HepG2 (cell line): ENCODE data around the gene HMGCLL1. TPM values are rescaled to one million over a fixed set of nuclear protein-coding genes. Genes with fewer than 3 reads are reported as not detected.

ENCODE experiments used
- ATAC-seq: fragments of 200-7000 bp; cut with Tn5 transposase; 3 replicates; pipeline ENCODE4 v1.9.1; 2020; ENCODE audit warnings: mild to moderate bottlenecking, moderate library complexity
- BruUV-seq: library from RNA; stranded (reverse); fragments of 400-500 nt; replicated peaks from 2 replicates; lab custom pipeline; 2021; lab: Mats Ljungman, UMichigan
- CTCF ChIA-PET: fragments of 300-600 bp; formaldehyde crosslinking; extraction: SDS; loops from one replicate; lab custom pipeline; 2021; ENCODE audit warnings: low total read pairs, inconsistent platforms, low intra/inter-chr PET ratio; lab: Yijun Ruan, JAX
- POLR2A ChIA-PET: fragments of 350-600 bp; sonication (Branson Sonifier 250); formaldehyde crosslinking; loops from one replicate; lab custom pipeline; 2020; ENCODE audit warnings: antibody characterized with exemption, inconsistent platforms; lab: Yijun Ruan, JAX
- DNase-seq: peaks from one replicate; pipeline ENCODE4 v3.0.0-alpha.2; 2015; ENCODE audit warnings: low spot score
- FAIRE-seq: peaks from 3 replicates; lab custom pipeline; 2011; peaks lifted over from hg19 to GRCh38; lab: Jason Lieb, UNC
- H2AFZ ChIP-seq: one replicate; pipeline ENCODE4 v1.6.1; 2011; ENCODE audit warnings: low read length, inconsistent platforms
- H3K27ac ChIP-seq: fragments of 300-600 bp; 3 replicates; pipeline ENCODE4 v1.8.0; 2011; ENCODE audit warnings: mixed run types, mild to moderate bottlenecking, mixed read lengths, low read length, inconsistent platforms; ENCODE audit not compliant: insufficient read depth; ENCODE audit errors: extremely low read length
- H3K27me3 ChIP-seq, 2 experiments: fragments of 200-600 bp in 1 of 2; 2 replicates in 1 of 2; 3 replicates in 1 of 2; pipeline versions ENCODE4 v1.6.0 to v1.8.0; 2011; ENCODE audit warnings: low read length in 2 of 2, mild to moderate bottlenecking in 2 of 2, moderate library complexity in 2 of 2, inconsistent platforms in 1 of 2; ENCODE audit not compliant: insufficient read depth in 2 of 2, control insufficient read depth in 1 of 2
- H3K36me3 ChIP-seq, 2 experiments: fragments of 200-600 bp in 1 of 2; replicated peaks in 1 of 2; 2 replicates in 1 of 2; 3 replicates in 1 of 2; pipeline versions ENCODE4 v1.5.1 to v1.8.0; 2011; ENCODE audit warnings: low read length in 2 of 2, inconsistent platforms in 1 of 2; ENCODE audit not compliant: insufficient read depth in 2 of 2, control insufficient read depth in 1 of 2
- H3K4me1 ChIP-seq: 2 replicates; pipeline ENCODE4 v1.5.1; 2012; ENCODE audit warnings: low read length, inconsistent platforms; ENCODE audit not compliant: insufficient read depth
- H3K4me2 ChIP-seq: 2 replicates; pipeline ENCODE4 v1.6.0; 2011; ENCODE audit warnings: low read depth, low read length, inconsistent platforms
- H3K4me3 ChIP-seq, 3 experiments: fragments of 200-600 bp in 1 of 3; sonication (generic), shearing (Covaris generic) in 1 of 3; replicated peaks in 1 of 3; 2 replicates each; pipeline ENCODE4 v1.5.1; 2011 to 2016; ENCODE audit warnings: low read length in 3 of 3, inconsistent platforms in 2 of 3, low read depth in 2 of 3, mild to moderate bottlenecking in 2 of 3, control low read depth in 1 of 3, mixed read lengths in 1 of 3; ENCODE audit not compliant: insufficient read depth in 1 of 3
- H3K79me2 ChIP-seq: one replicate; pipeline ENCODE4 v1.6.1; 2011; ENCODE audit warnings: low read length, inconsistent platforms; ENCODE audit not compliant: insufficient read depth
- H3K9ac ChIP-seq: 2 replicates; pipeline ENCODE4 v1.6.0; 2011; ENCODE audit warnings: mild to moderate bottlenecking, low read depth, low read length, inconsistent platforms; ENCODE audit not compliant: insufficient read depth
- H3K9me3 ChIP-seq: 2 replicates; pipeline ENCODE4 v1.5.1; 2012; ENCODE audit warnings: mild to moderate bottlenecking, low read length
- H4K20me1 ChIP-seq: 2 replicates; pipeline ENCODE4 v1.6.0; 2011; ENCODE audit warnings: inconsistent platforms, mild to moderate bottlenecking, low read length, moderate library complexity; ENCODE audit not compliant: insufficient read depth
- CEBPG ChIP-seq: IDR thresholded peaks from 2 replicates; pipeline ENCODE4 v1.6.1; 2016
- DMAP1 ChIP-seq: IDR thresholded peaks from 2 replicates; pipeline ENCODE4 v1.6.1; 2016
- HDAC6 ChIP-seq: fragments of 200-600 bp; sonication (generic); IDR thresholded peaks from 2 replicates; pipeline ENCODE4 v1.7.0; 2017; ENCODE audit warnings: mild to moderate bottlenecking, antibody characterized with exemption, low read length, low read depth
- LCORL ChIP-seq, 2 experiments: fragments of 450-650 bp in 1 of 2; sonication (generic) in 1 of 2; formaldehyde crosslinking in 1 of 2; IDR thresholded peaks; 2 replicates each; pipeline versions ENCODE4 v1.5.0 to v1.6.1; 2017 to 2020; ENCODE audit warnings: antibody characterized with exemption in 1 of 2, missing genetic modification reagents in 1 of 2
- NFRKB ChIP-seq: fragments of 450-650 bp; IDR thresholded peaks from 2 replicates; pipeline ENCODE4 v1.6.1; 2017
- PRPF4 ChIP-seq: fragments of 200-400 bp; formaldehyde crosslinking; IDR thresholded peaks from 2 replicates; pipeline ENCODE4 v1.6.1; 2016; ENCODE audit warnings: low read length, low read depth; ENCODE audit not compliant: poor library complexity, severe bottlenecking
- YEATS4 ChIP-seq: sonication (generic); formaldehyde crosslinking; IDR thresholded peaks from 2 replicates; pipeline ENCODE4 v1.4.0; 2020; ENCODE audit warnings: missing genetic modification reagents, borderline replicate concordance
- ZFP90 ChIP-seq: sonication (generic); formaldehyde crosslinking; IDR thresholded peaks from 2 replicates; pipeline ENCODE4 v1.8.0; 2022; ENCODE audit warnings: missing genetic modification reagents, mild to moderate bottlenecking, inconsistent platforms, borderline replicate concordance
- ZNF367 ChIP-seq: sonication (generic); formaldehyde crosslinking; IDR thresholded peaks from 2 replicates; pipeline ENCODE4 v1.4.0; 2020; ENCODE audit warnings: missing genetic modification reagents, borderline replicate concordance
- ZNF569 ChIP-seq: sonication (generic); formaldehyde crosslinking; IDR thresholded peaks from 2 replicates; pipeline ENCODE4 v1.5.0; 2020; ENCODE audit warnings: mild to moderate bottlenecking, missing genetic modification reagents, moderate library complexity, borderline replicate concordance
- in situ Hi-C: cut with HindIII; loops from 2 replicates; pipeline ENCODE4 v1.10.0; 2017; ENCODE audit warnings: low pct_unique_long_range_greater_than_20kb; ENCODE audit not compliant: extremely low pct_ligation_motif_present
- intact Hi-C: fragments of 100-400 bp; cut with micrococcal nuclease; formaldehyde crosslinking; loops from one replicate; pipeline ENCODE4 v1.10.0; 2022; ENCODE audit not compliant: unreplicated experiment
- polyA plus RNA-seq, 8 experiments: library from polyadenylated mRNA; depleted of rRNA in 3 of 8; stranded (reverse) in 7 of 8; unstranded in 1 of 8; fragments of >200 nt; fragmentation: Illumina TruSeq in 4 of 8; extraction: Trizol in 4 of 8; gene quantifications; 2 replicates each; pipeline versions ENCODE4 v1.2.1 to v1.2.3, GENCODE V29; 2011 to 2016; ENCODE audit warnings: low read depth in 4 of 8, missing spikeins in 1 of 8, mixed read lengths in 1 of 8; ENCODE audit not compliant: insufficient read depth in 1 of 8
- total RNA-seq, 5 experiments: library from RNA; depleted of rRNA; stranded (reverse); fragments of >200 nt; fragmentation: Illumina TruSeq; extraction: Trizol; gene quantifications; 2 replicates each; pipeline ENCODE4 v1.2.3, GENCODE V29; 2016; ENCODE audit warnings: low read depth in 1 of 5
- TF ChIP-seq, protein P1 (sequence below): sonication (generic); formaldehyde crosslinking; IDR thresholded peaks from 2 replicates; pipeline ENCODE4 v1.8.1; 2023; ENCODE audit warnings: mild to moderate bottlenecking, missing genetic modification reagents
- TF ChIP-seq, protein P2 (sequence below): IDR thresholded peaks from 2 replicates; pipeline ENCODE4 v1.6.1; 2016; ENCODE audit warnings: missing biosample characterization, missing genetic modification reagents, low read depth
- TF ChIP-seq, protein P3 (sequence below): conservative IDR thresholded peaks from 2 replicates; pipeline ENCODE4 v1.6.1; 2018; ENCODE audit warnings: missing genetic modification reagents

The HMGCLL1 gene
- total and polyA plus RNA-seq, 2 of the 13 experiments (the other 11 are each of a cell fraction or from before 2014, with no cell fraction given): not detected

DNA sequence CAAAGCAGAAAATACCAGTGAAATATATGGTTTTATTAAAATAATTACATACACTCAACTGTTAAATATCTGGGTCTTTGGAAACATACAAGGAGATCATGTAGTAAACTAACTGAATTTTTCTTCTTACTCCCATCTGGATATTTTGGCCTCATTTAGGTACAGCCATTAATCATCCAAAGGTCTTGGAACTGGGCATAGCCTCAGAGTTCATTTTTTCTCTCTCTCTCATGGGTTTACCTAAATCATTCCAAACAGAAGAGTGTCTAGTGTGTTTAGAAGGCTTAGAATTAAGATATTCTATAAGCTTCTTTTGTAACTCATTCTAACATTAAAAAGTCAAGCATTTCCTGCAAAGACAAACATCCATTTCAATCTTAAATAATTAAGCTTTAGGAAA, 79.4 kb downstream of the HMGCLL1 start:
- Histone ChIP-seq H3K79me2 (no peaks in the 10 kb centered on the region), H3K9ac (no peak overlapping the region), H3K27me3 (no peaks in the 10 kb centered on the region), H3K27ac (no peak overlapping the region), H3K4me2 (no peak overlapping the region), H3K4me1 (no peaks in the 10 kb centered on the region), H4K20me1 (no peaks in the 10 kb centered on the region), H3K9me3 (no peaks in the 10 kb centered on the region), H2AFZ (no peak overlapping the region)
- in situ Hi-C loops: no loop called here
- intact Hi-C loops: no loop called here
- POLR2A ChIA-PET: no interaction called here
- CTCF ChIA-PET: no interaction called here
- no peak for FAIRE-seq
- no TSS peak for BruUV-seq
- no peak for TF ChIP-seq ZNF367 (CRISPR knock-in tag)
- TF ChIP-seq LCORL (IDR thresholded peaks at IDR 0.05): no peak
- no peak for TF ChIP-seq LCORL (CRISPR knock-in tag; IDR thresholded peaks at IDR 0.05)
- TF ChIP-seq, protein P1, sequence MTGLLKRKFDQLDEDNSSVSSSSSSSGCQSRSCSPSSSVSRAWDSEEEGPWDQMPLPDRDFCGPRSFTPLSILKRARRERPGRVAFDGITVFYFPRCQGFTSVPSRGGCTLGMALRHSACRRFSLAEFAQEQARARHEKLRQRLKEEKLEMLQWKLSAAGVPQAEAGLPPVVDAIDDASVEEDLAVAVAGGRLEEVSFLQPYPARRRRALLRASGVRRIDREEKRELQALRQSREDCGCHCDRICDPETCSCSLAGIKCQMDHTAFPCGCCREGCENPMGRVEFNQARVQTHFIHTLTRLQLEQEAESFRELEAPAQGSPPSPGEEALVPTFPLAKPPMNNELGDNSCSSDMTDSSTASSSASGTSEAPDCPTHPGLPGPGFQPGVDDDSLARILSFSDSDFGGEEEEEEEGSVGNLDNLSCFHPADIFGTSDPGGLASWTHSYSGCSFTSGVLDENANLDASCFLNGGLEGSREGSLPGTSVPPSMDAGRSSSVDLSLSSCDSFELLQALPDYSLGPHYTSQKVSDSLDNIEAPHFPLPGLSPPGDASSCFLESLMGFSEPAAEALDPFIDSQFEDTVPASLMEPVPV (CRISPR knock-in tag): no peak
- TF ChIP-seq HDAC6: no peak
- no peak for TF ChIP-seq DMAP1
- TF ChIP-seq ZFP90 (CRISPR knock-in tag): no peak
- no peak for TF ChIP-seq PRPF4
- no peak for TF ChIP-seq YEATS4 (CRISPR knock-in tag)
- no peak for TF ChIP-seq NFRKB
- TF ChIP-seq, protein P2, sequence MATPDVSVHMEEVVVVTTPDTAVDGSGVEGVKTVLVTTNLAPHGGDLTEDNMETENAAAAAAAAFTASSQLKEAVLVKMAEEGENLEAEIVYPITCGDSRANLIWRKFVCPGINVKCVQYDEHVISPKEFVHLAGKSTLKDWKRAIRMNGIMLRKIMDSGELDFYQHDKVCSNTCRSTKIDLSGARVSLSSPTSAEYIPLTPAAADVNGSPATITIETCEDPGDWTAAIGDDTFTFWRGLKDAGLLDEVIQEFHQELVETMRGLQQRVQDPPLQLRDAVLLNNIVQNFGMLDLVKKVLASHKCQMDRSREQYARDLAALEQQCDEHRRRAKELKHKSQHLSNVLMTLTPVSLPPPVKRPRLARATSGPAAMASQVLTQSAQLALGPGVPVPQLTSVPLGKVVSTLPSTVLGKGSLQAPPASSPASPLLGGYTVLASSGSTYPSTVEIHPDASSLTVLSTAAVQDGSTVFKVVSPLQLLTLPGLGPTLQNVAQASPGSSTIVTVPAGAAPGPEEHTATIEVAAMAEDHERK (CRISPR knock-in tag): no peak
- TF ChIP-seq ZNF569 (CRISPR knock-in tag): no peak
- no peak for TF ChIP-seq CEBPG (CRISPR knock-in tag)
- TF ChIP-seq, protein P3, sequence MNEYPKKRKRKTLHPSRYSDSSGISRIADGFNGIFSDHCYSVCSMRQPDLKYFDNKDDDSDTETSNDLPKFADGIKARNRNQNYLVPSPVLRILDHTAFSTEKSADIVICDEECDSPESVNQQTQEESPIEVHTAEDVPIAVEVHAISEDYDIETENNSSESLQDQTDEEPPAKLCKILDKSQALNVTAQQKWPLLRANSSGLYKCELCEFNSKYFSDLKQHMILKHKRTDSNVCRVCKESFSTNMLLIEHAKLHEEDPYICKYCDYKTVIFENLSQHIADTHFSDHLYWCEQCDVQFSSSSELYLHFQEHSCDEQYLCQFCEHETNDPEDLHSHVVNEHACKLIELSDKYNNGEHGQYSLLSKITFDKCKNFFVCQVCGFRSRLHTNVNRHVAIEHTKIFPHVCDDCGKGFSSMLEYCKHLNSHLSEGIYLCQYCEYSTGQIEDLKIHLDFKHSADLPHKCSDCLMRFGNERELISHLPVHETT (CRISPR knock-in tag): no peak
- TF ChIP-seq, all 625 proteins: peak for 0
- Histone ChIP-seq H3K36me3 (no peaks in the 10 kb centered on the region), H3K4me3 (no peak overlapping the region)
- DNase-seq: no peak
- ATAC-seq: no peak
